Measurements from ENCODE around the gene AGMO.
"Not testable (repeated sequence)": the region's sequence is repeated elsewhere in the genome, so short reads cannot be mapped to it uniquely, and the experiment has no call there.

AGMO gene

GRCh38 chr7:15555381-15555859, 6.4 kb downstream of the AGMO start:
- Histone ChIP-seq H3K9me3 (ENCODE audit: severe bottlenecking) (no peaks in the 10 kb centered on the region), H3K27ac (no peak overlapping the region), H3K36me3 (no peaks in the 10 kb centered on the region), H3K4me3 (ENCODE audit: low read depth, low read length) (no peak overlapping the region), H3K27me3 (ENCODE audit: insufficient read depth, low read depth, severe bottlenecking) (no peaks in the 10 kb centered on the region)
- TF ChIP-seq, protein P1, sequence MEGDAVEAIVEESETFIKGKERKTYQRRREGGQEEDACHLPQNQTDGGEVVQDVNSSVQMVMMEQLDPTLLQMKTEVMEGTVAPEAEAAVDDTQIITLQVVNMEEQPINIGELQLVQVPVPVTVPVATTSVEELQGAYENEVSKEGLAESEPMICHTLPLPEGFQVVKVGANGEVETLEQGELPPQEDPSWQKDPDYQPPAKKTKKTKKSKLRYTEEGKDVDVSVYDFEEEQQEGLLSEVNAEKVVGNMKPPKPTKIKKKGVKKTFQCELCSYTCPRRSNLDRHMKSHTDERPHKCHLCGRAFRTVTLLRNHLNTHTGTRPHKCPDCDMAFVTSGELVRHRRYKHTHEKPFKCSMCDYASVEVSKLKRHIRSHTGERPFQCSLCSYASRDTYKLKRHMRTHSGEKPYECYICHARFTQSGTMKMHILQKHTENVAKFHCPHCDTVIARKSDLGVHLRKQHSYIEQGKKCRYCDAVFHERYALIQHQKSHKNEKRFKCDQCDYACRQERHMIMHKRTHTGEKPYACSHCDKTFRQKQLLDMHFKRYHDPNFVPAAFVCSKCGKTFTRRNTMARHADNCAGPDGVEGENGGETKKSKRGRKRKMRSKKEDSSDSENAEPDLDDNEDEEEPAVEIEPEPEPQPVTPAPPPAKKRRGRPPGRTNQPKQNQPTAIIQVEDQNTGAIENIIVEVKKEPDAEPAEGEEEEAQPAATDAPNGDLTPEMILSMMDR (IDR thresholded peaks at IDR 0.05; ENCODE audit: low read depth, low read length): no peak
- no peak for DNase-seq

DNA sequence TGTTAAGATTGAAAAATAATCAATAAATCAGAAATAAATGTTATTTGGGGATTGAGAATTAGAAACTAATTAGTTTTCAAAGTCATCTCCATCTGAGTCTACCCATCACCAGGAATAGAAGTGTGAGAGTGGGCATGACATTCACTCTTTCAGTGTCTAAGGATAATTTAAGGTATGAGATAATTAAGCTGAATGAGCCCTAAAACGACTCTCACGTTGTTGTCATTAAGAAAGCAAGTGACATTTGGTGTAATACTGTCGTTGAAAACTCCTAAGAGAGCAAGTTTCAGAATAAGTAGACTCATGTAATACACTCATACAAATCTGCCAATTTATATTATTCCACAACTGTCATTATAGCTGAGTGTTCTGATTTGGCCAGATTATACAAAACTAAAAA, 7.1 kb downstream of the AGMO start:
- H3K4me3 ChIP-seq (ENCODE audit: low read depth, low read length): no peak overlapping the region
- no peaks in the 10 kb centered on the region for H3K36me3 ChIP-seq
- H3K9me3 ChIP-seq (ENCODE audit: severe bottlenecking): no peaks in the 10 kb centered on the region
- TF ChIP-seq, protein P1 (IDR thresholded peaks at IDR 0.05; ENCODE audit: low read depth, low read length): no peak
- no peak for DNase-seq
- H3K27ac ChIP-seq: no peak overlapping the region
- no peaks in the 10 kb centered on the region for H3K27me3 ChIP-seq (ENCODE audit: insufficient read depth, low read depth, severe bottlenecking)

DNA sequence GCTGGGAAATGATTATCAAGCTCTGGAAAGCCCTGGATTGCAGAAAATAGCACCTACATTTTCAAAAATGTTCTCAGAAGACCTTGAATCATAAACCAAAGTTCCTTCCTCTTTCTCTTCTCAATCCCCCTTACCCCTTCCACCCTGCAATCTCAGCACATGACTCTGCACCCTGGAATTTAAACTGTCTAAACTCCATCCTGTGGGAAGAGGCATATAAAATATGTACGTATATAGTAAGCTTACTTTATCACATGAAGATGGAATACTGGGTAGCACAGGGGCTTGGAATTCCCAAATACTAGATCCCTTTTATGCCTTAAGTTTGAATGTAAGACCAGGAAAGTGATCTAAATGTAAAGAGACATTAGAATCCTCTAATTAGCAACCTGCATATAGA, 7.7 kb downstream of the AGMO start:
- no peaks in the 10 kb centered on the region for H3K9me3 ChIP-seq (ENCODE audit: severe bottlenecking)
- H3K27ac ChIP-seq: no peak overlapping the region
- no peak overlapping the region for H3K4me3 ChIP-seq (ENCODE audit: low read depth, low read length)
- no peaks in the 10 kb centered on the region for H3K36me3 ChIP-seq
- TF ChIP-seq, protein P1 (IDR thresholded peaks at IDR 0.05; ENCODE audit: low read depth, low read length): no peak
- no peak for DNase-seq
- no peaks in the 10 kb centered on the region for H3K27me3 ChIP-seq (ENCODE audit: insufficient read depth, low read depth, severe bottlenecking)

DNA sequence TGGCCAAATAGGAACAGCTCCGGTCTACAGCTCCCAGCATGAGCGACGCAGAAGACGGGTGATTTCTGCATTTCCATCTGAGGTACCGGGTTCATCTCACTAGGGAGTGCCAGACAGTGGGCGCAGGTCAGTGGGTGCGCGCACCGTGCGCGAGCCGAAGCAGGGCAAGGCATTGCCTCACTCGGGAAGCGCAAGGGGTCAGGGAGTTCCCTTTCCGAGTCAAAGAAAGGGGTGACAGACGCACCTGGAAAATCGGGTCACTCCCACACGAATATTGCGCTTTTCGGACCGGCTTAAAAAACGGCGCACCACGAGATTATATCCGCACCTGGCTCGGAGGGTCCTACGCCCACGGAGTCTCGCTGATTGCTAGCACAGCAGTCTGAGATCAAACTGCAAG, 14.5 kb downstream of the AGMO start:
- H3K27me3 ChIP-seq (ENCODE audit: insufficient read depth, low read depth, severe bottlenecking); H3K4me3 ChIP-seq (ENCODE audit: low read depth, low read length); H3K9me3 ChIP-seq (ENCODE audit: severe bottlenecking); H3K36me3 ChIP-seq; DNase-seq; H3K27ac ChIP-seq: not testable (repeated sequence)

DNA sequence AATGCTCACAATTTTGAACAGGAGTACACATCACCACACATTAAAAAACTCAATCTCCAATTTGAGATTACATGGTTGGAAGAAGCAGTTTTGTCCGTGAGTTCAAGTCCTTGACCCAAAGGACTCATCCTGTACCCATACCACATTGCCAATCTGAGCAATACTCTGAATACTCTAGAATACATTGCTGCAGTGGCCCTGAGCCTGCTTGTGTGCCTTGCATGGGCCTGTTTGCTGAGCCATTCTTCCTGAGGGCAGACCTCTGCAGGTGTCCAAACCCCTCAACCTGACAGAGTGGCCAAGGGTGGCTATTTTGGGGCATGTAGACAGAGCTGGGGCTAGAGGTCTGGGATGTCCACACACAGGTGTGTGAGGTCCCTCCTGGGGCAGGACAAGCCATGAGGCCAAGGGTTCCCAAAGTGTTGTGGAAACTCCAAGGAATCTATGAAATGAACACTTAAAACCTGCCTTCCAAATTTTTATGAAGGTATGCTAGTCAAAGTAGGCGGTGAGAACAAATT, 15.5 kb downstream of the AGMO start:
- Histone ChIP-seq H3K4me3 (ENCODE audit: low read depth, low read length) (no peak overlapping the region), H3K36me3 (no peaks in the 10 kb centered on the region), H3K27me3 (ENCODE audit: insufficient read depth, low read depth, severe bottlenecking) (no peaks in the 10 kb centered on the region), H3K27ac (no peak overlapping the region), H3K9me3 (ENCODE audit: severe bottlenecking) (no peaks in the 10 kb centered on the region)
- TF ChIP-seq, protein P1 (IDR thresholded peaks at IDR 0.05; ENCODE audit: low read depth, low read length): no peak
- no peak for DNase-seq

- DNase-seq: no peak
- no peaks in the 10 kb centered on the region for H3K27me3 ChIP-seq (ENCODE audit: insufficient read depth, low read depth, severe bottlenecking)
- no peaks in the 10 kb centered on the region for H3K36me3 ChIP-seq
- no peak overlapping the region for H3K27ac ChIP-seq
- no peaks in the 10 kb centered on the region for H3K9me3 ChIP-seq (ENCODE audit: severe bottlenecking)
- TF ChIP-seq, protein P1 (IDR thresholded peaks at IDR 0.05; ENCODE audit: low read depth, low read length): no peak
- no peak overlapping the region for H3K4me3 ChIP-seq (ENCODE audit: low read depth, low read length)
Observed at GRCh38 chr7:15544050-15544449, 17.8 kb downstream of the AGMO start.

Data from WERI-Rb-1 (cell line).